AG04449 (cell line): Measurements from ENCODE around the gene MYADML2.
A peak's percentile ranks its signal among the peaks of the same experiment; 100 is the strongest.

ENCODE experiments used
- CTCF ChIA-PET: fragments of 350-600 bp; formaldehyde crosslinking; extraction: SDS; loops from one replicate; lab custom pipeline; 2021; ENCODE audit warnings: antibody characterized with exemption; lab: Yijun Ruan, JAX
- POLR2A ChIA-PET: fragments of 400-600, 350-600 bp; formaldehyde crosslinking; extraction: SDS; loops from one replicate; lab custom pipeline; 2020; ENCODE audit warnings: antibody characterized with exemption, inconsistent platforms; lab: Yijun Ruan, JAX
- DNase-seq: peaks from one replicate; pipeline ENCODE4 v3.0.0-alpha.2; 2010; ENCODE audit warnings: low read depth, low spot score
- H3K4me3 ChIP-seq: 2 replicates; pipeline ENCODE4 v1.5.1; 2011; ENCODE audit warnings: low read depth, mild to moderate bottlenecking, control low read depth, low read length
- CTCF ChIP-seq: IDR thresholded peaks from one replicate; pipeline ENCODE4 v1.5.1; 2011; ENCODE audit warnings: mild to moderate bottlenecking, moderate library complexity, low read length, control low read depth, inconsistent platforms; ENCODE audit not compliant: insufficient read depth; ENCODE audit errors: missing control alignments

The MYADML2 gene

GRCh38 chr17:81959362-81960129 lies 12.5 kb upstream of the MYADML2 start:
- no peak for DNase-seq
- TF ChIP-seq CTCF, result peak; percentile 80
- ChIA-PET CTCF (interaction anchor here (0.7 to 7.0 kb wide), 44 partner anchors 9 to 223 kb away, joined by 3 to 290 read pairs (median 6); partner anchors contain the start of genes ARHGDIA, ASPSCR1, CENPX and DCXR), POLR2A (interaction anchor here (0.8 to 1.6 kb wide), 3 partner anchors 60 to 76 kb away, joined by 3 to 10 read pairs (median 5); no protein-coding TSS in a partner anchor)
- peak overlapping the region; percentile 24; the same call in 1 of the 2 replicates for H3K4me3 ChIP-seq

GRCh38 chr17:81958633-81959342 lies 11.8 kb upstream of the MYADML2 start:
- DNase-seq, result no peak
- ChIA-PET POLR2A (interaction anchor here (0.8 to 1.6 kb wide), 3 partner anchors 61 to 77 kb away, joined by 3 to 10 read pairs (median 5); no protein-coding TSS in a partner anchor), CTCF (interaction anchor here (0.7 to 7.0 kb wide), 44 partner anchors 8 to 222 kb away, joined by 3 to 290 read pairs (median 6); partner anchors contain the start of genes ARHGDIA, ASPSCR1, CENPX and DCXR)
- no peak for TF ChIP-seq CTCF
- H3K4me3 ChIP-seq, result no peak overlapping the region

- CTCF ChIA-PET, result interaction anchor here (1.2 to 6.7 kb wide), 2 partner anchors 13 to 62 kb away, joined by 3 to 66 read pairs; partner anchors contain the start of genes CENPX and LRRC45
Measured at GRCh38 chr17:81957691-81958432, 10.8 kb upstream of the MYADML2 start.

GRCh38 chr17:81956607-81957589 lies 9.9 kb upstream of the MYADML2 start:
- H3K4me3 ChIP-seq, result no peak overlapping the region
- POLR2A ChIA-PET, result no interaction called here
- TF ChIP-seq CTCF, result no peak
- no peak for DNase-seq
- CTCF ChIA-PET, result interaction anchor here (1.1 to 6.7 kb wide), 6 partner anchors 8 to 63 kb away, joined by 3 to 66 read pairs (median 7); partner anchors contain the start of genes CENPX and LRRC45

More at GRCh38 chr17:81957691-81958432, 10.8 kb upstream of the MYADML2 start:
- no peak overlapping the region for H3K4me3 ChIP-seq
- DNase-seq, result no peak
- no peak for TF ChIP-seq CTCF
- POLR2A ChIA-PET, result no interaction called here
